Adrenal gland (tissue), 19 donors: Measurements from ENCODE around the gene RGS12. TPM values are rescaled to one million over a fixed set of nuclear protein-coding genes. Genes with fewer than 3 reads are reported as not detected.

Experiments
- DNase-seq, 7 donors: peaks; one replicate each; pipeline ENCODE4 v3.0.0-alpha.2; 2019 to 2020
- H3K27ac ChIP-seq, 5 donors: fragments of 200-600 bp; sonication (generic) in 4 of 5; 1 replicate in 3 of 5; 2 replicates in 2 of 5; pipeline versions ENCODE4 v1.5.1 to v1.8.0; 2016 to 2020; ENCODE audit warnings: mild to moderate bottlenecking in 1 of 5
- H3K27me3 ChIP-seq: fragments of 200-600 bp; 2 replicates; pipeline ENCODE4 v1.8.0; 2021
- H3K36me3 ChIP-seq, 2 donors: fragments of 200-600 bp; replicated peaks in 1 of 2; 1 replicate in 1 of 2; 2 replicates in 1 of 2; pipeline versions ENCODE4 v1.5.1 to v1.8.0; 2018 to 2022
- H3K4me1 ChIP-seq, 2 donors: fragments of 200-600 bp; replicated peaks in 1 of 2; 1 replicate in 1 of 2; 2 replicates in 1 of 2; pipeline versions ENCODE4 v1.5.1 to v1.8.0; 2018 to 2021
- H3K4me3 ChIP-seq, 4 donors: fragments of 200-600 bp; sonication (generic) in 3 of 4; one replicate each; pipeline ENCODE4 v1.5.1; 2016 to 2018
- H3K9me3 ChIP-seq, 3 donors: fragments of 200-600 bp; sonication (generic) in 1 of 3; replicated peaks in 1 of 3; 1 replicate in 2 of 3; 2 replicates in 1 of 3; pipeline versions ENCODE4 v1.5.1 to v1.8.0; 2016 to 2021
- CTCF ChIP-seq, 6 experiments: fragments of 450-650 bp in 4 of 6; fragments of 200-600 bp in 2 of 6; sonication (generic) in 1 of 6; IDR thresholded peaks; 1 replicate in 5 of 6; 2 replicates in 1 of 6; pipeline versions ENCODE4 v1.5.1 to v1.8.0; 2016 to 2021; ENCODE audit warnings: antibody characterized with exemption in 6 of 6, mild to moderate bottlenecking in 2 of 6, moderate library complexity in 1 of 6
- POLR2A ChIP-seq, 2 donors: fragments of 450-650 bp; IDR thresholded peaks; one replicate each; pipeline ENCODE4 v1.6.1; 2017; ENCODE audit warnings: antibody characterized with exemption in 2 of 2, mild to moderate bottlenecking in 2 of 2, moderate library complexity in 1 of 2
- WGBS, 4 donors: extraction: QIAGEN DNeasy Blood & Tissue Kit in 2 of 4; methylation state at CpG; one replicate each; pipeline versions ENCODE4 v1.1.5 to v1.1.7; 2013 to 2017; 5-methylcytosine and 5-hydroxymethylcytosine counted together
- intact Hi-C, 2 donors: fragments of 100-400 bp; cut with DNase I; formaldehyde crosslinking; loops; one replicate each; pipeline versions ENCODE4 v1.14.1 to v1.15.0; 2022 to 2023
- long read RNA-seq, 10 donors: library from polyadenylated mRNA in 3 of 10; unstranded in 2 of 10; stranded (forward) in 1 of 10; transcript quantifications; one replicate each; pipeline ENCODE4 v2.0.0 and lab custom pipeline, GENCODE V29; 2021 to 2026
- polyA plus RNA-seq, 3 donors: library from polyadenylated mRNA; stranded (reverse); fragments of 200-250 nt in 2 of 3; fragments of 350-450 nt in 1 of 3; fragmentation: Illumina TruSeq in 1 of 3; extraction: RNeasy Lipid Tissue Mini Kit (QIAGEN cat#74804) in 1 of 3; gene quantifications; one replicate each; pipeline ENCODE4 v1.2.3, GENCODE V29; 2013 to 2014
- total RNA-seq, 9 donors: library from RNA; depleted of rRNA in 4 of 9; stranded (reverse); fragments of >200 nt in 4 of 9; fragments of 120-200 nt in 1 of 9; fragmentation: NEBNext Ultra II Directional in 1 of 9; extraction: Animal tissue kit (Norgen Biotek cat#: 25700) in 1 of 9; gene quantifications; one replicate each; pipeline versions ENCODE4 v1.1.0 to v1.2.4, GENCODE V29; 2013 to 2023
- donor health status: healthy with polysubstance abuse.
- donor health status: Bipolar disorder and iron deficiency.
- donor health status: DM: yes; HTN: yes; CAD: no.
- donor health status: DM: no; HTN: no; CAD: no.
- donor health status: DM: no; HTN: no; CAD: no.
- donor health status: DM: yes; HTN: yes; CAD: no.

RGS12 gene, protein sequence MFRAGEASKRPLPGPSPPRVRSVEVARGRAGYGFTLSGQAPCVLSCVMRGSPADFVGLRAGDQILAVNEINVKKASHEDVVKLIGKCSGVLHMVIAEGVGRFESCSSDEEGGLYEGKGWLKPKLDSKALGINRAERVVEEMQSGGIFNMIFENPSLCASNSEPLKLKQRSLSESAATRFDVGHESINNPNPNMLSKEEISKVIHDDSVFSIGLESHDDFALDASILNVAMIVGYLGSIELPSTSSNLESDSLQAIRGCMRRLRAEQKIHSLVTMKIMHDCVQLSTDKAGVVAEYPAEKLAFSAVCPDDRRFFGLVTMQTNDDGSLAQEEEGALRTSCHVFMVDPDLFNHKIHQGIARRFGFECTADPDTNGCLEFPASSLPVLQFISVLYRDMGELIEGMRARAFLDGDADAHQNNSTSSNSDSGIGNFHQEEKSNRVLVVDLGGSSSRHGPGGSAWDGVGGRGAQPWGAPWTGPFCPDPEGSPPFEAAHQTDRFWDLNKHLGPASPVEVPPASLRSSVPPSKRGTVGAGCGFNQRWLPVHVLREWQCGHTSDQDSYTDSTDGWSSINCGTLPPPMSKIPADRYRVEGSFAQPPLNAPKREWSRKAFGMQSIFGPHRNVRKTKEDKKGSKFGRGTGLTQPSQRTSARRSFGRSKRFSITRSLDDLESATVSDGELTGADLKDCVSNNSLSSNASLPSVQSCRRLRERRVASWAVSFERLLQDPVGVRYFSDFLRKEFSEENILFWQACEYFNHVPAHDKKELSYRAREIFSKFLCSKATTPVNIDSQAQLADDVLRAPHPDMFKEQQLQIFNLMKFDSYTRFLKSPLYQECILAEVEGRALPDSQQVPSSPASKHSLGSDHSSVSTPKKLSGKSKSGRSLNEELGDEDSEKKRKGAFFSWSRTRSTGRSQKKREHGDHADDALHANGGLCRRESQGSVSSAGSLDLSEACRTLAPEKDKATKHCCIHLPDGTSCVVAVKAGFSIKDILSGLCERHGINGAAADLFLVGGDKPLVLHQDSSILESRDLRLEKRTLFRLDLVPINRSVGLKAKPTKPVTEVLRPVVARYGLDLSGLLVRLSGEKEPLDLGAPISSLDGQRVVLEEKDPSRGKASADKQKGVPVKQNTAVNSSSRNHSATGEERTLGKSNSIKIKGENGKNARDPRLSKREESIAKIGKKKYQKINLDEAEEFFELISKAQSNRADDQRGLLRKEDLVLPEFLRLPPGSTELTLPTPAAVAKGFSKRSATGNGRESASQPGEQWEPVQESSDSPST (N-terminal part only)
- total RNA-seq: 10 to 100 TPM; 15.5 to 35.2 (median 18.6) TPM
- 10 to 100 TPM in 2 of 3 donors, 1 to 10 TPM in 1; 8.2 to 73.9 (median 33.8) TPM for polyA plus RNA-seq
- long read RNA-seq, donor 1: 0 reads
- long read RNA-seq, donor 2: 0 reads
- long read RNA-seq, donor 3, partial matches to known transcripts: 0 of 1 reads
- long read RNA-seq, donor 3, other reads (novel, unspliced or antisense): 0 of 1 reads
- long read RNA-seq, donor 4, partial matches to known transcripts: 0 of 4 reads
- long read RNA-seq, donor 4, other reads (novel, unspliced or antisense): 4 of 4 reads
- long read RNA-seq, donor 5, partial matches to known transcripts: 10 of 45 reads
- long read RNA-seq, donor 5, other reads (novel, unspliced or antisense): 35 of 45 reads
- long read RNA-seq, donor 6, partial matches to known transcripts: 1 of 7 reads
- long read RNA-seq, donor 6, other reads (novel, unspliced or antisense): 6 of 7 reads
- long read RNA-seq, donor 7: 0 reads
- long read RNA-seq, donor 8: 0 reads
- long read RNA-seq, donor 9: 0 reads
- long read RNA-seq, donor 10: 0 reads

GRCh38 chr4:3292571-3293400 is at the start of gene RGS12:
RGS12 (plus strand) TSS chr4:3293021; CDS start chr4:3316171, 23,150 bp downstream.
- peak; percentile 96 to 98 (median 97) for DNase-seq
- Histone ChIP-seq H3K4me1 (peaks cover 4 to 19% of the 10 kb centered on the region in 2 donors), H3K27ac (peak within 1 kb of the TSS; percentile 73 to 98 (median 93)), H3K9me3 (no peaks in the 10 kb centered on the region), H3K27me3 (no peaks in the 10 kb centered on the region), H3K4me3 (peak within 1 kb of the TSS; percentile 64 to 84 (median 70)), H3K36me3 (no peaks in the 10 kb centered on the region)
- WGBS, 4 donors: 0 to 1% (median 0%) methylated on average over 9 to 108 of the region's 121 CpGs
- TF ChIP-seq POLR2A (IDR thresholded peaks at IDR 0.05): peak; percentile 76 to 91
- TF ChIP-seq CTCF (IDR thresholded peaks at IDR 0.05): no peak
- intact Hi-C loops: no loop called here

DNA sequence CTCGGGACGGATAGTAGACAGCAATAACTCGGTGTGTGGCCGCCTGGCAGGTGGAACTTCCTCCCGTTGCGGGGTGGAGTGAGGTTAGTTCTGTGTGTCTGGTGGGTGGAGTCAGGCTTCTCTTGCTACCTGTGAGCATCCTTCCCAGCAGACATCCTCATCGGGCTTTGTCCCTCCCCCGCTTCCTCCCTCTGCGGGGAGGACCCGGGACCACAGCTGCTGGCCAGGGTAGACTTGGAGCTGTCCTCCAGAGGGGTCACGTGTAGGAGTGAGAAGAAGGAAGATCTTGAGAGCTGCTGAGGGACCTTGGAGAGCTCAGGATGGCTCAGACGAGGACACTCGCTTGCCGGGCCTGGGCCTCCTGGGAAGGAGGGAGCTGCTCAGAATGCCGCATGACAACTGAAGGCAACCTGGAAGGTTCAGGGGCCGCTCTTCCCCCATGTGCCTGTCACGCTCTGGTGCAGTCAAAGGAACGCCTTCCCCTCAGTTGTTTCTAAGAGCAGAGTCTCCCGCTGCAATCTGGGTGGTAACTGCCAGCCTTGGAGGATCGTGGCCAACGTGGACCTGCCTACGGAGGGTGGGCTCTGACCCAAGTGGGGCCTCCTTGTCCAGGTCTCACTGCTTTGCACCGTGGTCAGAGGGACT is 49.6 kb upstream of the RGS12 start:
- Histone ChIP-seq H3K27ac (no peak overlapping the region), H3K9me3 (no peaks in the 10 kb centered on the region)

More for the DNA sequence above, 49.6 kb upstream of the RGS12 start:
- TF ChIP-seq CTCF (IDR thresholded peaks at IDR 0.05) (no peak), POLR2A (IDR thresholded peaks at IDR 0.05) (no peak)
- DNase-seq: no peak
- Histone ChIP-seq H3K27me3 (no peaks in the 10 kb centered on the region), H3K4me1 (no peaks in the 10 kb centered on the region), H3K4me3 (no peak overlapping the region), H3K36me3 (peaks cover 0 to 38% of the 10 kb centered on the region in 2 donors)
- WGBS, 4 donors: 81 to 88% (median 83%) methylated on average over 12 to 23 of the region's 23 CpGs
- intact Hi-C loops: no loop called here
